T follicular helper cell (primary cell): ENCODE results near the gene SAMD11.
"Not testable (repeated sequence)": the region's sequence is repeated elsewhere in the genome, so short reads cannot be mapped to it uniquely, and the experiment has no call there.

ENCODE experiments used
- DNase-seq: peaks from one replicate; pipeline ENCODE4 v3.0.0-alpha.2; 2020; ENCODE audit warnings: low read depth

Gene SAMD11

GRCh38 chr1:974687-975328 is 51.1 kb downstream of the SAMD11 start:
- no peak for DNase-seq

- DNase-seq: no peak
Measured at GRCh38 chr1:975365-975764, 51.6 kb downstream of the SAMD11 start.

- DNase-seq: peak; percentile 30
Measured at GRCh38 chr1:975896-976683, 52.4 kb downstream of the SAMD11 start.

GRCh38 chr1:976791-977190 is 53.1 kb downstream of the SAMD11 start:
- not testable (repeated sequence) for DNase-seq

- DNase-seq: no peak
Measured at GRCh38 chr1:978069-978834, 54.5 kb downstream of the SAMD11 start.

- no peak for DNase-seq
Measured at GRCh38 chr1:978835-979743, 55.4 kb downstream of the SAMD11 start.

GRCh38 chr1:979744-980072 is 56.0 kb downstream of the SAMD11 start:
- no peak for DNase-seq

GRCh38 chr1:980137-980571 is 56.4 kb downstream of the SAMD11 start:
- no peak for DNase-seq

- no peak for DNase-seq
Measured at GRCh38 chr1:980602-981395, 57.1 kb downstream of the SAMD11 start.

GRCh38 chr1:981491-981954 is 57.8 kb downstream of the SAMD11 start:
- no peak for DNase-seq

GRCh38 chr1:981955-982558 is 58.3 kb downstream of the SAMD11 start, which contains the start of gene PERM1:
TSS of gene PERM1 (minus strand) at chr1:982093. CDS start at chr1:981029, 1,064 bp downstream.
- DNase-seq: no peak

- DNase-seq: no peak
Measured at GRCh38 chr1:982765-983436, 59.2 kb downstream of the SAMD11 start.

GRCh38 chr1:983798-984475 is 60.2 kb downstream of the SAMD11 start:
- DNase-seq: peak; percentile 40

- DNase-seq: no peak
Measured at GRCh38 chr1:984476-984814, 60.7 kb downstream of the SAMD11 start.

- no peak for DNase-seq
Measured at GRCh38 chr1:985126-985525, 61.4 kb downstream of the SAMD11 start.

GRCh38 chr1:988061-988460 is 64.3 kb downstream of the SAMD11 start:
- not testable (repeated sequence) for DNase-seq

GRCh38 chr1:991275-991674 is 67.6 kb downstream of the SAMD11 start:
- DNase-seq: not testable (repeated sequence)

GRCh38 chr1:991895-992294 is 68.2 kb downstream of the SAMD11 start:
- no peak for DNase-seq

GRCh38 chr1:992362-992761 is 68.6 kb downstream of the SAMD11 start:
- DNase-seq: no peak
